Measurements from ENCODE around the gene C1orf232.

Gene C1orf232

DNA sequence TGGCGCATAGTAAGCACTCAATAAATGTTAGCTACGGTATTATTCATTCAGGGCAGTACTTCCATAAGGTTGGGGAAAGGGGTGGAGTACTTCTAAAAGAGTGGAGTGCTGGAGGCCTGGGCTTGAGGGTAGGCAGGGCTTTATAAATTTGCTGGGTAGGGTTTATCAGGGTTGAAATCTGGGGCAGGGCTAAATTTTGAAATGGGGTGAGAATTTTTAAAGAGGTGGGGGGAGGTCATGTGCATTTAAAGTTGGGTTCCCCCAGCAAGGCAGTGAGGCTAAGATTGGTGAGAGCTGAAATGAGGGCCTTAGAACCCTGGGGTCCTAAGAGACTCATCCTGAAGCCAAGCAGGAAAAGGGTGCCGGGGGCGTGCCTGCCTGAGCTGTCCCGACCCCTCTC is 31.6 kb upstream of the C1orf232 start:
- in situ Hi-C loops (cut with HindIII; ENCODE audit: low sequenced_read_pairs) = no loop called here
- no peak for DNase-seq (ENCODE audit: low read depth)
- no peak overlapping the region for H3K4me3 ChIP-seq (ENCODE audit: low read depth, low read length)
- TF ChIP-seq, protein P1, sequence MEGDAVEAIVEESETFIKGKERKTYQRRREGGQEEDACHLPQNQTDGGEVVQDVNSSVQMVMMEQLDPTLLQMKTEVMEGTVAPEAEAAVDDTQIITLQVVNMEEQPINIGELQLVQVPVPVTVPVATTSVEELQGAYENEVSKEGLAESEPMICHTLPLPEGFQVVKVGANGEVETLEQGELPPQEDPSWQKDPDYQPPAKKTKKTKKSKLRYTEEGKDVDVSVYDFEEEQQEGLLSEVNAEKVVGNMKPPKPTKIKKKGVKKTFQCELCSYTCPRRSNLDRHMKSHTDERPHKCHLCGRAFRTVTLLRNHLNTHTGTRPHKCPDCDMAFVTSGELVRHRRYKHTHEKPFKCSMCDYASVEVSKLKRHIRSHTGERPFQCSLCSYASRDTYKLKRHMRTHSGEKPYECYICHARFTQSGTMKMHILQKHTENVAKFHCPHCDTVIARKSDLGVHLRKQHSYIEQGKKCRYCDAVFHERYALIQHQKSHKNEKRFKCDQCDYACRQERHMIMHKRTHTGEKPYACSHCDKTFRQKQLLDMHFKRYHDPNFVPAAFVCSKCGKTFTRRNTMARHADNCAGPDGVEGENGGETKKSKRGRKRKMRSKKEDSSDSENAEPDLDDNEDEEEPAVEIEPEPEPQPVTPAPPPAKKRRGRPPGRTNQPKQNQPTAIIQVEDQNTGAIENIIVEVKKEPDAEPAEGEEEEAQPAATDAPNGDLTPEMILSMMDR (IDR thresholded peaks at IDR 0.05; ENCODE audit: low read depth, low read length, missing control alignments) = no peak

DNA sequence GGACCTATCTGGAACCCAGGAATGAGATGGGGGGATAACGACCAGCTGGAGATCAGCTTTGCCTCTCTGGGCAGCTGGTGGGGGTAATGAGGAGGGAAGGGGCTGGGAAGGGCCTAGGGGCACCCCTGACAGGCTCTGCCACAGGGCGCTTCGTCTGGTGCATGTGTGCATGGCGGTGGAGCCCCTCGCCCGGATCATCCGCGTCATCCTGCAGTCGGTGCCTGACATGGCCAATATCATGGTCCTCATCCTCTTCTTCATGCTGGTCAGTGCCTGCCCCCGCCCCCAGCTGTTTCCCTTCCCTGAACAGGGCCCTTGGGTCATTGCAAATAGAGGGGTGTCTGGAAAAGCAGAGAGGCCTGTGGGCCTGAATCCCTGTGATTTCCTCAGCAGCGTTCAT is 29.1 kb upstream of the C1orf232 start:
- TF ChIP-seq, protein P1 (IDR thresholded peaks at IDR 0.05; ENCODE audit: low read depth, low read length, missing control alignments) = no peak
- H3K4me3 ChIP-seq (ENCODE audit: low read depth, low read length) = no peak overlapping the region
- in situ Hi-C loops (cut with HindIII; ENCODE audit: low sequenced_read_pairs) = no loop called here
- no peak for DNase-seq (ENCODE audit: low read depth)

DNA sequence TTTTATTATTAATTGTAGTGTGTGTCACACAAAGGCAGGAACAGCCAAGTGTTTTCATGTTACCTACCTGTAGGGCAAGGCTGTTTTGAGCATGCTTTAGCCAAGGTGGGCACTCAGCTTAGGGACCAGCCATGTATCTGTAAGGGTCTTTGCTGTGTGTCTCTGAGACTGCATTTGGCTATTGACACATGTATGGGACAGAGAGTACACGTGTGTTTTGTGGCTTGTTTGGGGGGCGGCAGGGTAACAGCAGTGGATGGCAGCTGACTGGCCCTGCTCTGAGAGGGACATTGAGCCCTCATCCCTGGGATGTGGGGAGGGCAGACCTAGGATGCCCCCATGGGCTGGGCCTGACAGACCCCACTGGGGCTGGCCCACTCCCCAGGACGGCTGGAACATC is 28.5 kb upstream of the C1orf232 start:
- in situ Hi-C loops (cut with HindIII; ENCODE audit: low sequenced_read_pairs) = no loop called here
- TF ChIP-seq, protein P1 (IDR thresholded peaks at IDR 0.05; ENCODE audit: low read depth, low read length, missing control alignments) = no peak

DNA sequence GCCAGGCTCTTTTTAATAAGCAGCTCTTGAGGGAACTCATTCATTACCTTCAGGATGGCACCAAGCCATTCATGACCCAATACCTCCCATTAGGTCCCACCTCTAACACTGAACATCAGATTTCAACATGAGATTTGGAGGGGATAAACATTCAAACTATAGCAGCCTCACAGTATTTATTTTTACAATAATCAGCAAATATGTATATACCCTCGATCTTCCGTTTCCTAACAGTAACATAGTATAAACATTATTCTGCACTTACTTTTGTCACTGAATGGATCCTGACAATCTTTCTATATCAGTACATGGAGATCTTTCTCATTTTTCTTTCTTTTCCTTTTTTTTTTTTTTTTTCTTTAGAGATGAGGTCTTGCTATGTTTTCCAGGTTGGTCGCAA is 27.0 kb upstream of the C1orf232 start:
- TF ChIP-seq, protein P1 (IDR thresholded peaks at IDR 0.05; ENCODE audit: low read depth, low read length, missing control alignments) = no peak
- H3K4me3 ChIP-seq (ENCODE audit: low read depth, low read length) = no peak overlapping the region
- no peak for DNase-seq (ENCODE audit: low read depth)
- in situ Hi-C loops (cut with HindIII; ENCODE audit: low sequenced_read_pairs) = no loop called here

More for the DNA sequence above, 28.5 kb upstream of the C1orf232 start:
- H3K4me3 ChIP-seq (ENCODE audit: low read depth, low read length) = no peak overlapping the region
- no peak for DNase-seq (ENCODE audit: low read depth)

DNA sequence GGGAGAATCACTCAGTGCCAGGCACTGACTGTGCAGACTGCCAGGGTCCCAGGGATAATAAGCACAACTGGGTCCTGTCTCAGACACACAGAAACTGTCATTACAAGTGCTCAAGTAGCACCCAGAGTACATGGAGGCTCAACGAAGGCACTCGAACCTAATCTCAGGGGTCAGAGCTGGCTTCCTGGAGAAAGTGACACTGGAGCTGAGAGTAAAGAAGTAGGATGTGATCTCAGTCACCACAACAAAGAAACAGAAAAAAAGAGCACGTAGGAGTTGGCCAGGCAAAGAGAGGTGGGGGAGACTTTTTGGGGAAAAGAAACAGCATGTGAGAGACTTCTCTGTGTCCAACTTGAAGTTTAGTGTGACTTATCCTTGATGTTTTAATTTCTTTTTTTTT is 23.0 kb upstream of the C1orf232 start:
- TF ChIP-seq, protein P1 (IDR thresholded peaks at IDR 0.05; ENCODE audit: low read depth, low read length, missing control alignments) = no peak
- in situ Hi-C loops (cut with HindIII; ENCODE audit: low sequenced_read_pairs) = no loop called here
- H3K4me3 ChIP-seq (ENCODE audit: low read depth, low read length) = no peak overlapping the region
- DNase-seq (ENCODE audit: low read depth) = no peak

DNA sequence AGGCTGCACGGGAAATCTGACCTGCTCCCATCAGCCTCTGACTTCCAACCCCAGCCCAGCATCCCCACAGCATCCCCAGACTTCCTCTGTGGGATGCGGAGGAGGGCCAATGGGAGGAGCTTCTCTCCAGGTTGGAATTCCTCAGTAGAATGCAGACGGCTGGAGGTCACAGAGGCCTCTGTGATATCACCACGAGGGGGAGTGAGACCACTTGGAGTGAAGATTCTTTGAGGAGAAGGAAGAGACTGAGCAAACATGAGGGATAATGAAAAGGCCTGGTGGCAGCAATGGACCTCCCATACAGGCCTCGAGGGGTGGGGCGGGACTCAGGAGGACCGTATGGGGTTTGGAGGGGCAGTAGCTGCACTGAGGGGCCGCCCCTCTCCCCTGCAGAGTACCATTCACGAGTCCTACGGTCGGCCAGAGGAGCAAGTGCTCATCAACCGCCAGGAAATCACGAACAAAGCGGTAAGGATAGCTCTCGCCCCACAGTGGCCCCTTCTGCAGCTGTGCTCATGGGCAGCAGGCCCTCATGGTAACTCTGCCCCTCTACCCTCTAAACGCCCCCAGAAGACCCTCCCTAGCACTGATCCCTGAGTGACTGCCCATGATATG is 21.7 kb upstream of the C1orf232 start, which contains the start of gene CATSPER4:
CATSPER4 (plus strand) TSS at position 230 of the 615 bp plus-strand sequence; CDS start at position 256, 26 bp downstream.
- TF ChIP-seq, protein P1 (IDR thresholded peaks at IDR 0.05; ENCODE audit: low read depth, low read length, missing control alignments) = peak; percentile 31
- in situ Hi-C loops (cut with HindIII; ENCODE audit: low sequenced_read_pairs) = no loop called here
- no peak within 1 kb of the TSS for H3K4me3 ChIP-seq (ENCODE audit: low read depth, low read length)
- no peak for DNase-seq (ENCODE audit: low read depth)

All from astrocyte of the cerebellum (primary cell).